Amygdala (tissue), 56 donors: ENCODE data around the gene BCL7A.
A peak's percentile ranks its signal among the peaks of the same experiment; 100 is the strongest.

Experiments used
- DNase-seq, 56 donors: peaks; one replicate each; lab custom pipeline; 2025; lab: John Stamatoyannopoulos, UW

BCL7A gene

GRCh38 chr12:122067966-122068365, 46.3 kb downstream of the BCL7A start:
- no peak for DNase-seq

DNA sequence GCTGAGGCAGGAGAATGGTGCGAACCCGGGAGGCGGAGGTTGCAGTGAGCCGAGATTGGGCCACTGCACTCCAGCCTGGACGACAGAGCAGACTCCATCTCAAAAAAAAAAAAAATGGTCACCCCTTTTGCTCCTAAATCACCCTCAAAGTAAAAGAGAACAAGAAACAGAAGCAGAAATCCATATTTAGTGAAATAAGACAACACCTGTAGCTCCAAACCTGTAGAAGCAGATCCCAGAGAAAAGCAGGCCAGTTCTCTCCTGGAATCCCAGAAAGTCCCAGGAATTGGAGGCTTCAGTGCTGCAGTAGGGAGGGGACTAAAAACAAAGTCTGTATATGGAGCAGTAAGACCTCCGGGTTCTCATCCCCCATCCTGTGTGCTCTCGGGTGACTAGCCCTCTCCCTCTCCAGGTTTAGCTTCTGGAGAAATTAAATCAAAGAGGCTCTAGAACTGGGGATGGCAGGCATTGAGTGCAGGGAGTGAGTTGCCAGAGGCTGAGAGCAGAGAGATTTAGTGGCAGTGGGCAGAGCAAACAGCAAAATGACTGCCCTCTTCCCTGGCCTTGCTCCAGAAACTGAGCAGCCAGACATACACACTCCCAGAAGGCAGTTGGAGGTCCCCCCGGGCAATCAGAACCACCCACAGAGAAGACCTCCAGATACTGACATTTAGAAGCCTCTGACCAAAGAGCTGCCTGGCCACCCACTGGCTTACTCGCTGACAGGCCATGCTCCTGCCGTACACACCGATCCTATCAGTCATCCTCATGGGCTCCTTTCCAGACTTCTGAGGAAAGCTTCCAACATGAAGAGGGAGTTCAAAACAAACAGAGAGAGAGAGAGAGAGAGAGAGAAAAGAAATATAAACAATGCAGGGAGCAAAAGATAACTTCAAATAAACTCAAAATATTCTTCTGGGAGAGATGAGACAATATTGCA, 50.6 kb downstream of the BCL7A start:
- DNase-seq, result peak in 1 of 56 donors; percentile 52

DNA sequence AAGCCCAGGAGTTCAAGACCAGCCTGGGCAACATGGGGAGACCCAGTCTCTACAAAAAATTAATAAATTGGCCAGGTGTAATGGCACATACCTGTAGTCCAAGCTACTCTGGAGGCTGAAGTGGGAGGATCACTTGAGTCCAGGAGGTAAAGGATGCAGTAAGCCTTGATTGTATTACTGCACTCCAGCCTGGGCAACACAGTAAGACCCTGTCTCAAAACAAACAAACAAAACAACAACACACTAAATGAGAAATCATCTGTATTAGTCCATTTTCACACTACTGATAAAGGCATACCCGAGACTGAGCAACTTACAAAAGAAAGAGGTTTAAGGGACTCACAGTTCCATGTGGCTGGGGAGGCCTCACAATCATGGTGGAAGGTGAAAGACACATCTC, 52.1 kb downstream of the BCL7A start:
- DNase-seq, result no peak

GRCh38 chr12:122076743-122077495, 55.2 kb downstream of the BCL7A start:
- no peak for DNase-seq

- peak in 55 of 56 donors; percentile 40 to 95 (median 84) for DNase-seq
Measured at GRCh38 chr12:122078141-122079032, 56.7 kb downstream of the BCL7A start, which contains the start of gene MLXIP. TSS of gene MLXIP (plus strand) at chr12:122078756. CDS start at chr12:122078854, 98 bp downstream.

- peak in 7 of 56 donors; percentile 26 to 57 (median 42) for DNase-seq
Measured at GRCh38 chr12:122079033-122079531, 57.4 kb downstream of the BCL7A start.

DNA sequence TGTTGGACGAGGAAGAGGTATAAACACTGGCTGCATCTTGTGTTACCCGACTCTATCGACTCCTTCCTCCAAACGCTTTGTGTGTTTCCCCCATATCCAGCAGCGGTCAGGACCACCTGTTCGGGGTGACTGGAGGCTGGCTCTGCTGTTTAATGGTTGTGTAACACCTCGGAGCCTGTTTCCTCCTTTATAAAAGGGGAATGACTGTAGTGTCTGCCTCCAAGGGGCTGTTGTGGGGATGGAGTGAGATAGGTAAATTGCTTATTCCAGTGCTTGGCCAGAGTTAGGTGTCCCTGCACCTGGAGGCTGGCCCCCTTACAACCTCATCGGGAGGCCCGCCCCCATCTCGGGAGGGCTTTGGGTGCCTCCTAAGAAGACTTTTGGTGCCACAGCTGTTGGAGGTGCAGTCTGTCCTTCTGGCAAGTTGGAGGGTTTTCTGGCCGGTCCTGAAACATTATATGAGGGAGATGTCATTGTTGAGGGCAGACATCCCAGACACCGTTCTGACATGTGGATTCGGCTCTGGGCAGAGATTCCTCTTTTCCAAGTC, 57.9 kb downstream of the BCL7A start:
- DNase-seq, result peak in 2 of 56 donors; percentile 26 to 30

GRCh38 chr12:122080149-122081082, 58.7 kb downstream of the BCL7A start:
- peak in 30 of 56 donors; percentile 15 to 64 (median 34) for DNase-seq

DNA sequence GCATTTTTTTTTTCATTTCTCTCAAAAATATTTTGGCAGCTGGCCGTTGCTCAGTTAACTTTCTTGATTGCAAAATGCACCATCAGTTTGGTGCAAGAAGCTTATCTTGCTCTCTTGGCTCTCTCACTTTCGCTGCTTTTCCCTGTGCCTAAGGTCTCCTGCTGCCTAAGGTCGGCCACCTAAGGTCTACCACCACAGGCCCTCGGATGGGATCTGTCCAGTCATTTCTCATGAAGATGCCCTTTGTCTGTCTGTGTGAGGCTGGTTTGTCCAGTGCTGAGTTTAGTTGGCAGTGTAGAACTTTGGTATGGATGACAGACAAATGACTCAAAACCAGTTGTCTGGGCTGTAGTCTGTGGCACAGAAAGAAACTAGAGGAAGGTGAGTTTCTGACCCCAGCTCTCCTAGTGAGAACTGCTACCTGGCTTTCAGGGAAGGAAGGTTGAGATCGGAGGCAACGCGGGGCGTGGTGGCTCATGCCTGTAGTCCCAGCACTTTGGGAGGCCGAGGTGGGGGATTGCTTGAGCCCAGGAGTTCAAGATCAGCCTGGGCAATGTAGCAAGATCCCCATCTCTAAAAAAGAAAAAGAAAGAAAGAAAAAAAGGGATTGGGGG, 59.5 kb downstream of the BCL7A start:
- DNase-seq, result peak in 5 of 56 donors; percentile 12 to 45 (median 26)

GRCh38 chr12:122081697-122082221, 60.1 kb downstream of the BCL7A start:
- DNase-seq, result peak in 4 of 56 donors; percentile 6 to 37 (median 34)

DNA sequence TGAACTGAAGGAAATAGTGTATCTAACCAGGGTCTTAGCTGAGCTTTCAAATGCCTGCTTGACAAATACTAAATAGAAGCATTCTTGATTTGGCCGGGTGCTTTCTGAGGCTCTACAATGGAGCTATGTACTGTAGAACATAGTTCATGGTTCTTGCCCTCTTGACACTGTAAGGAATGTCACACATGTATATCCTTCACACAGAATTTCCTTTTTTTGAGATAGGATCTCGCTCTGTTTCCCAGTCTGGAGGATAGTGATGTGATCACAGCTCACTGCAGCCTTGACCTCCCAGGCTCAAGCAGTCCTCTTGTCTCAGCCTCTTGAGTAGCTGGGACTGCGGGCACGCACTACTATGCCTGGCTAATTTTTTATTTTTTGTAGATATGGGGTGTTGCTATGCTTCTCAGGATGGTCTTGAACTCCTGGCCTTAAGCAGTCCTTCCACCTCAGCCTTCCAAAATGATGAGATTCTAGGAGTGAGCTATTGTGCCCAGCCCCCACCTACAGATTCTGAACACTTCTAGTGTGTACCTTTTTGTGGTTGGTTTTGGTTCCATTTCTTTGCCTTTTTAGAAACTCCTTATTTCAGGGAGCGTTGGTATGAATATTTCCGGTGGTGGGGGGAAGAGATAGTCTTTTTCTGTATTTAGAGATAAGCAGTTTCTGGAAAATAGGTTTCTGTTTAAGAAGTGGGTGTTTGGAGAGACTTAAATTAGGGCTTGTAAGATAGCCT, 61.1 kb downstream of the BCL7A start:
- no peak for DNase-seq

GRCh38 chr12:122084857-122085405, 63.2 kb downstream of the BCL7A start:
- no peak for DNase-seq

DNA sequence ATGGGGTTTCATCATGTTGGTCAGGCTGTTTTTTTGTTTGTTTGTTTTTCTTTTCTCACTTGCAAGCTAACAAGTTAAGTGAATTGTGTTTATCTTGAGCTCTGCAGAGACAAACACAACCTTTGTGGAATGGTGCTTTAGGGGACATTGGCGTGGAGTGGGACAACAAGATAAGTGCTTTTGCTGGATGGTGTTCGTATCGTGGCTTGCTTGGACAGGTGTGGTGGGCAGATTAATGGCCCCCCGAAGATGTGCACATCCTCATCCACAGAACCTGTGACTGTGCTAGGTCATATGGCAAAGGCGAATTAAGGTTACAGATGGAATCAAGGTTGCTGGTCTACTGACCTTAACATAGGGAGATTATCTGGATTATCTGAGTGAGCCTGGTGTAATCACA, 63.9 kb downstream of the BCL7A start:
- no peak for DNase-seq

- no peak for DNase-seq
Measured at GRCh38 chr12:122086116-122086515, 64.4 kb downstream of the BCL7A start.

- DNase-seq, result no peak
Measured at GRCh38 chr12:122086641-122087285, 65.1 kb downstream of the BCL7A start.

DNA sequence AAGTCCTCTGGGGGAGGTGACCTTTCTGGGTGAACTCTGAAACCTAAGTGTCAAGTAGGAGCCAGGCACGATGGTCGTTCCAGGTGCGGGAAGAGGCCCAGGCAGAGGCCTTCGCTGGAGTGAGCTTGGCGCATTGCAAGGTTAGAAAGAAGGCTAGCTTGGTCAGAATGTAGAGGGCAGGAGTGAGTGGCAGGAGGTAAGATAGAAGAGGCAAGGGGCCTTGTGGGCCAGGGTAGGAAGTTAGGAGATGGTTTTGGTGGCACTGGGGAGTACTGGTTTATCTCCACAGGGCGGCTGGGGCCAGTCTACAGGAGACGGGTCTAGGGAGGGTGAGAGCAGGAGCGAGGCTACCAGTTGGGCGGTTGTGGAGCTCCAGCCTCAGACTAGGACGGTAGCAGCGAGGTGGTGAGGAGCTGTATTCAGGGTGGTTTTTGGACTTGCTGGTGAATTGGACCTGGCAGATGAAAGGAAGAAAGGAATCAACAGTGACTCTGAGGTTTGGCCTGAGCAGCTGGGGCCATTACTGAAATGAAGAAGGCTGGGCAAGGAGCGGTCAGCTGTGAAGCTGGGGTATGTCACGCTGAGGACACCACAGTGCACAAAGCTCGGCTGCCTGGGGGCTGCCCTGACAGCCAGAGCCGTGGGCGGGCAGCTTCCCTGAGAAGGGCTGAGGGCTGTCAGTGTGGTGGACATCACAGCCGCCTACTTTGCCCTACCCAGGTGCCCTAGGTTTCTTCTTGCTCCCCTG, 65.9 kb downstream of the BCL7A start:
- no peak for DNase-seq
